Smooth muscle cell (in vitro differentiated cells): ENCODE results near the gene RSU1. TPM values are rescaled to one million over a fixed set of nuclear protein-coding genes. Genes with fewer than 3 reads are reported as not detected.

ENCODE experiments used
- DNase-seq: peaks from one replicate; lab custom pipeline; 2025; ENCODE audit not compliant: unreplicated experiment; lab: John Stamatoyannopoulos, UW
- H2AFZ ChIP-seq: fragments of 200-600 bp; sonication (generic); 2 replicates; pipeline ENCODE4 v1.6.0; 2016; ENCODE audit warnings: antibody characterized with exemption, low read depth, mild to moderate bottlenecking
- H3F3A ChIP-seq: fragments of 200-600 bp; sonication (generic); 2 replicates; pipeline ENCODE4 v1.6.0; 2017; ENCODE audit warnings: antibody characterized with exemption, low read depth
- H3K27ac ChIP-seq: fragments of 200-600 bp; sonication (generic); 2 replicates; pipeline ENCODE4 v1.5.1; 2016; ENCODE audit warnings: low read depth, mild to moderate bottlenecking
- H3K27me3 ChIP-seq: fragments of 200-600 bp; sonication (generic); 2 replicates; pipeline ENCODE4 v1.6.1; 2016; ENCODE audit warnings: low read depth, mild to moderate bottlenecking
- H3K36me3 ChIP-seq: fragments of 200-600 bp; sonication (generic); 2 replicates; pipeline ENCODE4 v1.5.1; 2016; ENCODE audit warnings: low read depth
- H3K4me1 ChIP-seq: fragments of 200-600 bp; sonication (generic); 2 replicates; pipeline ENCODE4 v1.5.1; 2016; ENCODE audit warnings: low read depth
- H3K4me2 ChIP-seq: fragments of 200-600 bp; sonication (generic); 2 replicates; pipeline ENCODE4 v1.6.0; 2016; ENCODE audit warnings: mild to moderate bottlenecking
- H3K4me3 ChIP-seq: fragments of 200-600 bp; sonication (generic); 2 replicates; pipeline ENCODE4 v1.5.1; 2016; ENCODE audit warnings: mild to moderate bottlenecking
- H3K79me2 ChIP-seq: fragments of 200-600 bp; sonication (generic); 2 replicates; pipeline ENCODE4 v1.6.0; 2016; ENCODE audit warnings: low read depth, mild to moderate bottlenecking
- H3K9ac ChIP-seq: fragments of 200-600 bp; sonication (generic); 2 replicates; pipeline ENCODE4 v1.6.0; 2016; ENCODE audit warnings: low read depth
- H3K9me3 ChIP-seq: fragments of 200-600 bp; sonication (generic); replicated peaks from 2 replicates; pipeline ENCODE4 v1.5.1; 2016; ENCODE audit warnings: low read depth
- H4K20me1 ChIP-seq: fragments of 200-600 bp; sonication (generic); 2 replicates; pipeline ENCODE4 v1.6.0; 2016; ENCODE audit warnings: low read depth
- WGBS: methylation state at CpG from one replicate; pipeline ENCODE4 v1.1.7; 2016; ENCODE audit warnings: low lambda C conversion rate; 5-methylcytosine and 5-hydroxymethylcytosine counted together
- polyA plus RNA-seq: library from polyadenylated mRNA; unstranded; fragments of >200 nt; fragmentation: Nextera tagmentation; extraction: Ambion mirVana; gene quantifications from 2 replicates; pipeline ENCODE4 v1.2.1, GENCODE V29; 2016
- total RNA-seq: library from RNA; depleted of rRNA; stranded (reverse); fragments of >200 nt; gene quantifications from 2 replicates; pipeline ENCODE4 v1.2.3, GENCODE V29; 2014
- TF ChIP-seq, protein P1 (sequence below): fragments of 200-600 bp; sonication (generic); IDR thresholded peaks from 2 replicates; pipeline ENCODE4 v1.5.1; 2017; ENCODE audit warnings: borderline replicate concordance, mild to moderate bottlenecking, antibody characterized with exemption; ENCODE audit not compliant: insufficient read depth, poor library complexity, severe bottlenecking

The RSU1 gene
- total and polyA plus RNA-seq, 2 experiments from 2014 or later = 110 to 128 TPM

DNA sequence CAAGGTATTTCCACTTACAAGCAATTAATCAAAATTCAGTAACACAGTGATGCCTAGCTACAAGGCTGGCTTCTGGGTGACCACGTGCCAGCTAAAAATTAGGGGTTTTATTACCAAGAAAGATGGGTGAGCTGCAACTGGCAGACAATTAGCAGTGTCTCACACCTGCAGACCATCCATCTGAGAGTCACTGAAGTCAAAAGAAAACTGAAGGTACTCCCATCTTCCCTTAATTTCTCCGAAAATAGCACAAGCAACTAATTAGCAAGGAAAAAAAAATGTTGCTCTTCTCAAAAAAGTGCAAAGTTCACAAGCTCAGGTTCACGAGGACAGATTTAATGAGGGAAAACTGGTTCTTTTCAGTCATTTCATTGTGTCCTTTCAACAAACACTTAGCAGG, 28.4 kb downstream of the RSU1 start:
- Histone ChIP-seq H3F3A (no peaks in the 10 kb centered on the region), H4K20me1 (peaks cover 90% of the 10 kb centered on the region)

DNA sequence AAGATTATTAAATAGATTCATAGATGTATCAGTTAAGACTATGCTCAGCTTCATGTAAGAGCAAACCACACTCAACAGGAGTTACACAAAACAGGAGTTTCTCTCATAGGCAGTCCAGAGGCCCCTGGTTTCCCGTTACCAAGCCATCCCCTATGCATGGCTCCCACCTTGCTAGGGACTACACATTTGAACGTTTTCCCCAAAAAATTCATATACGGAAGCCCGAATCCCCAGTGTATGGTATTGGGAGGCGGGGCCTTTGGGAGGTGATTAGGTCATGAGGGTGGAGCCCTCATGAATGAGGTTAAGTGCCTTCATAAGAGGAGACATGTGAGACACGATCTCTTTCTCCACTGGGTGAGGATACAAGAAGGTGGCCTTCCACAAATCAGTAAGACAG, 29.1 kb downstream of the RSU1 start:
- H3K36me3 ChIP-seq = no peaks in the 10 kb centered on the region
- H2AFZ ChIP-seq = no peak overlapping the region
- no peak overlapping the region for H3K27ac ChIP-seq
- no peak overlapping the region for H3K9ac ChIP-seq
- DNase-seq = no peak
- no peaks in the 10 kb centered on the region for H3K27me3 ChIP-seq
- H3K4me3 ChIP-seq = no peak overlapping the region
- WGBS = 95% methylated on average over 6 of the region's 6 CpGs
- H3K79me2 ChIP-seq = peaks cover 26% of the 10 kb centered on the region
- peaks cover 90% of the 10 kb centered on the region for H4K20me1 ChIP-seq
- TF ChIP-seq, protein P1, sequence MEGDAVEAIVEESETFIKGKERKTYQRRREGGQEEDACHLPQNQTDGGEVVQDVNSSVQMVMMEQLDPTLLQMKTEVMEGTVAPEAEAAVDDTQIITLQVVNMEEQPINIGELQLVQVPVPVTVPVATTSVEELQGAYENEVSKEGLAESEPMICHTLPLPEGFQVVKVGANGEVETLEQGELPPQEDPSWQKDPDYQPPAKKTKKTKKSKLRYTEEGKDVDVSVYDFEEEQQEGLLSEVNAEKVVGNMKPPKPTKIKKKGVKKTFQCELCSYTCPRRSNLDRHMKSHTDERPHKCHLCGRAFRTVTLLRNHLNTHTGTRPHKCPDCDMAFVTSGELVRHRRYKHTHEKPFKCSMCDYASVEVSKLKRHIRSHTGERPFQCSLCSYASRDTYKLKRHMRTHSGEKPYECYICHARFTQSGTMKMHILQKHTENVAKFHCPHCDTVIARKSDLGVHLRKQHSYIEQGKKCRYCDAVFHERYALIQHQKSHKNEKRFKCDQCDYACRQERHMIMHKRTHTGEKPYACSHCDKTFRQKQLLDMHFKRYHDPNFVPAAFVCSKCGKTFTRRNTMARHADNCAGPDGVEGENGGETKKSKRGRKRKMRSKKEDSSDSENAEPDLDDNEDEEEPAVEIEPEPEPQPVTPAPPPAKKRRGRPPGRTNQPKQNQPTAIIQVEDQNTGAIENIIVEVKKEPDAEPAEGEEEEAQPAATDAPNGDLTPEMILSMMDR = no peak
- no peak overlapping the region for H3K4me2 ChIP-seq
- H3F3A ChIP-seq = no peaks in the 10 kb centered on the region
- H3K9me3 ChIP-seq = no peaks in the 10 kb centered on the region
- H3K4me1 ChIP-seq = peaks cover 6% of the 10 kb centered on the region

More for the DNA sequence above, 28.4 kb downstream of the RSU1 start:
- no peak overlapping the region for H2AFZ ChIP-seq
- peaks cover 6% of the 10 kb centered on the region for H3K4me1 ChIP-seq
- H3K9me3 ChIP-seq = no peaks in the 10 kb centered on the region
- TF ChIP-seq, protein P1 = no peak
- WGBS = 78% methylated on average over 3 of the region's 3 CpGs
- H3K79me2 ChIP-seq = peaks cover 31% of the 10 kb centered on the region
- H3K4me3 ChIP-seq = no peak overlapping the region
- H3K27me3 ChIP-seq = no peaks in the 10 kb centered on the region
- no peak for DNase-seq
- no peaks in the 10 kb centered on the region for H3K36me3 ChIP-seq
- no peak overlapping the region for H3K27ac ChIP-seq
- no peak overlapping the region for H3K9ac ChIP-seq
- no peak overlapping the region for H3K4me2 ChIP-seq

DNA sequence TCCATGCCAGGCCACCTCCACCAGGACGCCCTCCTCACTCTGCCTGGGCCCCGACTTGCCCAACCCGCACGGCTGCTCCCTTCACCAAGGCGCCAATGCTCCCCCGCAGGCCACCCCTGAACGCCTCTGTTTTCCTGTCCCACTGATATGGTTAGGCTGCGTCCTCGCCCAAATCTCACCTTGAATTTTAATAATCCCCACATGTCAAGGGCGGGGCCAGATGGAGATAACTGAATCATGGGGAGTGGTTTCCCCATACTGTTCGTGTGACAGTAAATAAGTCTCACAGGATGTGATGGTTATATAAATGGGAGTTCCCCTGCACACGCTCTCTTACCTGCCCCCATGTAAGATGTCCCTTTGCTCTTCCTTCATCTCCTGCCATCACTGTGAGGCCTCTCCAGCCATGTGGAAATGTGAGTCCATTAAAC, 29.8 kb downstream of the RSU1 start:
- Histone ChIP-seq H3F3A (no peaks in the 10 kb centered on the region), H3K4me2 (no peak overlapping the region), H4K20me1 (peaks cover 90% of the 10 kb centered on the region), H3K27me3 (no peaks in the 10 kb centered on the region), H2AFZ (no peak overlapping the region), H3K79me2 (peaks cover 23% of the 10 kb centered on the region), H3K9ac (no peak overlapping the region), H3K4me1 (peaks cover 6% of the 10 kb centered on the region), H3K4me3 (no peak overlapping the region), H3K36me3 (no peaks in the 10 kb centered on the region), H3K27ac (no peak overlapping the region), H3K9me3 (no peaks in the 10 kb centered on the region)
- 97% methylated on average over 12 of the region's 12 CpGs for WGBS
- DNase-seq = no peak
- TF ChIP-seq, protein P1 = no peak

DNA sequence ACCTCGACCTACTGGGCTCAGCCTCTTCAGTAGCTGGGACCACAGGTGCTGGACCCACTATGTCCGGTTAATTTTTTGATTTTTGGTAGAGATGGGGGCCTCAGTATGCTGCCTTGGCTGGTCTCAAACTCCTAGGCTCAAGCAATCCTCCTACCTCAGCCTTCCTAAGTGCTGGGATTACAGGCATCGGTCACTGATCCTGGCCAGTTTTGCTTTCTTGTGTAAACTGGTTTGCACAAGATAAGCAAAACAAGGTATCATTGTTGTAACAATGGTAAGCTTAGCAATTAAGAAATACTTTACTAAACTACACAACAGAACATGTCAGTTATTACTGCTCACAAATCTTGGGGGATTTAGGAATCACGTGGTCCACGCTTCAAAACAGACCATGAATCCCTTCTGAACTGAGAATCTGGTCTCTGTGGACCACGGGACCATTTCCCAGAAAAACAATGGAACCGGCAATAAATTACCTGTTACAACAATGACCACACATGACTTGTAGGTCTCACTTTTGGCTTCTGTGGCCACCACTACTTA, 36.8 kb downstream of the RSU1 start:
- DNase-seq = no peak
- no peaks in the 10 kb centered on the region for H3K27me3 ChIP-seq
- TF ChIP-seq, protein P1 = no peak
- WGBS = 92% methylated on average over 7 of the region's 7 CpGs
- H4K20me1 ChIP-seq = peaks cover 80% of the 10 kb centered on the region
- no peak overlapping the region for H3K27ac ChIP-seq
- H3K4me3 ChIP-seq = no peak overlapping the region
- H3K4me2 ChIP-seq = no peak overlapping the region
- H3K4me1 ChIP-seq = no peaks in the 10 kb centered on the region
- no peaks in the 10 kb centered on the region for H3K9me3 ChIP-seq
- no peaks in the 10 kb centered on the region for H3F3A ChIP-seq
- H3K9ac ChIP-seq = no peak overlapping the region
- H3K36me3 ChIP-seq = no peaks in the 10 kb centered on the region
- peaks cover 12% of the 10 kb centered on the region for H3K79me2 ChIP-seq
- H2AFZ ChIP-seq = no peak overlapping the region
